ENCODE results near the gene DDX59. TPM values are rescaled to one million over a fixed set of nuclear protein-coding genes. Genes with fewer than 3 reads are reported as not detected.

Gene DDX59
- 10 to 100 TPM; 28.1 to 33.9 TPM for total RNA-seq

- ATAC-seq (ENCODE audit: low read depth) (peak; percentile 84), DNase-seq (peak; percentile 94)
- Mint-ChIP-seq H3K27me3 (no peaks in the 10 kb centered on the region), H3K4me3 (peak within 1 kb of the TSS; percentile 99), H3K9me3 (no peaks in the 10 kb centered on the region), H3K27ac (peak within 1 kb of the TSS; percentile 93), H3K36me3 (peaks cover 19% of the 10 kb centered on the region), H3K4me1 (peaks cover 25% of the 10 kb centered on the region)
- POLR2A ChIA-PET, result interaction anchor here (0.5 to 3.0 kb wide), 12 partner anchors 11 to 379 kb away, joined by 3 to 30 read pairs (median 4); partner anchors contain the start of gene KIF14
Measured at GRCh38 chr1:200669314-200670241, at the start of gene DDX59. DDX59 (minus strand) TSS chr1:200669907; CDS start chr1:200666740, 3,167 bp downstream.

- peaks cover 3% of the 10 kb centered on the region for H3K4me1 Mint-ChIP-seq
- no peak overlapping the region for H3K27ac Mint-ChIP-seq
- POLR2A ChIA-PET, result no interaction called here
- no peaks in the 10 kb centered on the region for H3K9me3 Mint-ChIP-seq
- no peak overlapping the region for H3K4me3 Mint-ChIP-seq
- DNase-seq, result no peak
- ATAC-seq (ENCODE audit: low read depth), result no peak
- H3K27me3 Mint-ChIP-seq, result peaks cover 19% of the 10 kb centered on the region
- H3K36me3 Mint-ChIP-seq, result no peaks in the 10 kb centered on the region
Measured at GRCh38 chr1:200714504-200715187, 44.9 kb upstream of the DDX59 start.

GRCh38 chr1:200710166-200710565 lies 40.5 kb upstream of the DDX59 start:
- ATAC-seq (ENCODE audit: low read depth) (no peak), DNase-seq (no peak)
- POLR2A ChIA-PET, result no interaction called here
- Mint-ChIP-seq H3K27ac (no peak overlapping the region), H3K36me3 (no peaks in the 10 kb centered on the region), H3K4me1 (no peaks in the 10 kb centered on the region), H3K27me3 (peaks cover 9% of the 10 kb centered on the region), H3K4me3 (no peak overlapping the region), H3K9me3 (no peaks in the 10 kb centered on the region)

- no peak overlapping the region for H3K4me3 Mint-ChIP-seq
- no peak overlapping the region for H3K27ac Mint-ChIP-seq
- POLR2A ChIA-PET, result no interaction called here
- ATAC-seq (ENCODE audit: low read depth) (no peak), DNase-seq (no peak)
- no peaks in the 10 kb centered on the region for H3K36me3 Mint-ChIP-seq
- no peaks in the 10 kb centered on the region for H3K4me1 Mint-ChIP-seq
- H3K9me3 Mint-ChIP-seq, result no peaks in the 10 kb centered on the region
- peaks cover 10% of the 10 kb centered on the region for H3K27me3 Mint-ChIP-seq
Measured at GRCh38 chr1:200708769-200709168, 39.1 kb upstream of the DDX59 start.

- no peaks in the 10 kb centered on the region for H3K36me3 Mint-ChIP-seq
- no peak overlapping the region for H3K27ac Mint-ChIP-seq
- H3K4me3 Mint-ChIP-seq, result no peak overlapping the region
Measured at GRCh38 chr1:200708161-200708560, 38.5 kb upstream of the DDX59 start.

GRCh38 chr1:200707116-200707515 lies 37.4 kb upstream of the DDX59 start:
- POLR2A ChIA-PET, result no interaction called here
- H3K9me3 Mint-ChIP-seq, result no peaks in the 10 kb centered on the region
- peaks cover 6% of the 10 kb centered on the region for H3K27me3 Mint-ChIP-seq
- no peak overlapping the region for H3K27ac Mint-ChIP-seq
- no peak for DNase-seq
- H3K4me3 Mint-ChIP-seq, result no peak overlapping the region
- ATAC-seq (ENCODE audit: low read depth), result no peak
- H3K36me3 Mint-ChIP-seq, result no peaks in the 10 kb centered on the region
- H3K4me1 Mint-ChIP-seq, result no peaks in the 10 kb centered on the region

More at GRCh38 chr1:200708161-200708560, 38.5 kb upstream of the DDX59 start:
- Mint-ChIP-seq H3K4me1 (no peaks in the 10 kb centered on the region), H3K9me3 (no peaks in the 10 kb centered on the region), H3K27me3 (peaks cover 6% of the 10 kb centered on the region)
- POLR2A ChIA-PET, result no interaction called here
- ATAC-seq (ENCODE audit: low read depth), result no peak
- no peak for DNase-seq

- POLR2A ChIA-PET, result no interaction called here
- ATAC-seq (ENCODE audit: low read depth) (no peak), DNase-seq (no peak)
- Mint-ChIP-seq H3K36me3 (no peaks in the 10 kb centered on the region), H3K27me3 (peaks cover 6% of the 10 kb centered on the region), H3K4me3 (no peak overlapping the region), H3K4me1 (no peaks in the 10 kb centered on the region), H3K27ac (no peak overlapping the region), H3K9me3 (no peaks in the 10 kb centered on the region)
Measured at GRCh38 chr1:200706111-200706814, 36.6 kb upstream of the DDX59 start.

- no peak for DNase-seq
- Mint-ChIP-seq H3K4me3 (no peak overlapping the region), H3K36me3 (no peaks in the 10 kb centered on the region), H3K27me3 (peaks cover 6% of the 10 kb centered on the region), H3K27ac (no peak overlapping the region), H3K4me1 (no peaks in the 10 kb centered on the region), H3K9me3 (no peaks in the 10 kb centered on the region)
- POLR2A ChIA-PET, result no interaction called here
- no peak for ATAC-seq (ENCODE audit: low read depth)
Measured at GRCh38 chr1:200704986-200705500, 35.3 kb upstream of the DDX59 start.

- H3K27ac Mint-ChIP-seq, result no peak overlapping the region
- H3K27me3 Mint-ChIP-seq, result peaks cover 12% of the 10 kb centered on the region
- H3K9me3 Mint-ChIP-seq, result peaks cover 2% of the 10 kb centered on the region
- no peak overlapping the region for H3K4me3 Mint-ChIP-seq
- DNase-seq, result no peak
- POLR2A ChIA-PET, result no interaction called here
- peak; percentile 74 for ATAC-seq (ENCODE audit: low read depth)
- peaks cover 3% of the 10 kb centered on the region for H3K4me1 Mint-ChIP-seq
- H3K36me3 Mint-ChIP-seq, result no peaks in the 10 kb centered on the region
Measured at GRCh38 chr1:200699871-200700270, 30.2 kb upstream of the DDX59 start.

- H3K36me3 Mint-ChIP-seq, result no peaks in the 10 kb centered on the region
- no peak overlapping the region for H3K27ac Mint-ChIP-seq
- H3K4me1 Mint-ChIP-seq, result peaks cover under 1% of the 10 kb centered on the region
- ATAC-seq (ENCODE audit: low read depth), result no peak
- peaks cover 16% of the 10 kb centered on the region for H3K27me3 Mint-ChIP-seq
- POLR2A ChIA-PET, result no interaction called here
- no peak for DNase-seq
- peaks cover 2% of the 10 kb centered on the region for H3K9me3 Mint-ChIP-seq
- H3K4me3 Mint-ChIP-seq, result no peak overlapping the region
Measured at GRCh38 chr1:200694738-200695137, 25.0 kb upstream of the DDX59 start.

GRCh38 chr1:200693327-200693726 lies 23.6 kb upstream of the DDX59 start:
- H3K4me1 Mint-ChIP-seq, result no peaks in the 10 kb centered on the region
- no peak for ATAC-seq (ENCODE audit: low read depth)
- no peak overlapping the region for H3K4me3 Mint-ChIP-seq
- H3K9me3 Mint-ChIP-seq, result peaks cover 2% of the 10 kb centered on the region
- no peak for DNase-seq
- H3K36me3 Mint-ChIP-seq, result no peaks in the 10 kb centered on the region
- H3K27ac Mint-ChIP-seq, result no peak overlapping the region
- H3K27me3 Mint-ChIP-seq, result peaks cover 14% of the 10 kb centered on the region
- POLR2A ChIA-PET, result no interaction called here

- no peak for ATAC-seq (ENCODE audit: low read depth)
- H3K4me3 Mint-ChIP-seq, result no peak overlapping the region
- H3K9me3 Mint-ChIP-seq, result peaks cover 2% of the 10 kb centered on the region
- no peak for DNase-seq
- peaks cover 17% of the 10 kb centered on the region for H3K27me3 Mint-ChIP-seq
- POLR2A ChIA-PET, result no interaction called here
- H3K27ac Mint-ChIP-seq, result no peak overlapping the region
- no peaks in the 10 kb centered on the region for H3K36me3 Mint-ChIP-seq
- H3K4me1 Mint-ChIP-seq, result no peaks in the 10 kb centered on the region
Measured at GRCh38 chr1:200692316-200692715, 22.6 kb upstream of the DDX59 start.

GRCh38 chr1:200686620-200687019 lies 16.9 kb upstream of the DDX59 start:
- H3K27ac Mint-ChIP-seq, result no peak overlapping the region
- no peak overlapping the region for H3K4me3 Mint-ChIP-seq
- H3K27me3 Mint-ChIP-seq, result peaks cover 10% of the 10 kb centered on the region
- no peaks in the 10 kb centered on the region for H3K4me1 Mint-ChIP-seq
- POLR2A ChIA-PET, result no interaction called here
- ATAC-seq (ENCODE audit: low read depth), result no peak
- no peaks in the 10 kb centered on the region for H3K9me3 Mint-ChIP-seq
- DNase-seq, result no peak
- no peaks in the 10 kb centered on the region for H3K36me3 Mint-ChIP-seq

Measured in activated naive CD8-positive, alpha-beta T cell treated with anti-CD3 and anti-CD28 coated beads, Interleukin-2, amount 10 ng/mL, durations not matched to agents 7 days and 5 days (primary cell).